ENCODE results near the gene USP40. TPM values are rescaled to one million over a fixed set of nuclear protein-coding genes. Genes with fewer than 3 reads are reported as not detected.

The USP40 gene
- polyA plus RNA-seq, 4 donors: 19.3 to 40.9 (median 30.6) TPM

DNA sequence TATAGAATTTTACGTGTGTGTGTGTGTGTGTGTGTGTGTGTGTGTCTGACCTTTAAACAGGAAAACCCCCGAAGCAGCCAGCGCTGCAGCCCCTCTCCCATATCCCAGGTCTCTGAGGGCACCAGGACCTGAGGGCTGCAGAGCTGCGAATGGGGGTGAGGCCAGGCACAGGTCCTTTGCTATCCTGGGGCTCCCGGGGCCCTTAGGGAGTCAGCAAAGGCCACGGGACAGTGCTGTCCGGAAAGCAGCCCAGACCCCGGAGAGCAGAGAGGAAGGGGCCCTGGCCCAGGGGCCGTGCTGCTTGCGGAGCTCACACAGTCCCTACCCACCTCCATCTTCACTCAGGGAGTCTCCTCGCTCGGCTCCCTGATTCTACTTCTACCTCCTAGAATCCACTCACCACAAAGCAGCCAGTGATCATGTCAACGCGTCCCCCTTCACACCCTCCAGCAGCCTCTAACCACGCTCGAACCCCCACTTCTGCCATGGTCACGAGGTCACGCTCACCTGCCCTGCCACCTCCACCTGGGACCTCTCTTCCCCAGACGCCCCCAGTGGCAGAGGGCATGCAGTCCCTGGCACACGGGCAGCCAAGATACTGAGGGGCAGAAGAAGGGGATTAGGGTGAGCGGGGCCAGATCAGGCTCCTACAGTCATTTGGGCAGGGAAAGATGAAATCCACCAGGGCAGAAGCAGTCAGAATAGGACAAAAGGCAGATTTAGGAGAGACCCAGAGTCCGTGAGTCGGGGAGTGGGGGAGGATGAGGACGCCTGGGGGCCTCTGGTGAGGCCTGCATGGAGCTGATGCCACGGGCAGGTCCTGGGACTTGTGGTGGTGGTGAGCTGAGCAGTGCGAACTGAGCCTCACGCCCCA is 86.7 kb downstream of the USP40 start:
- WGBS, 3 donors: 90 to 93% (median 92%) methylated on average over 24 to 27 of the region's 27 CpGs
- H3K4me1 ChIP-seq (ENCODE audit: control insufficient read depth in 3 of 3, insufficient read depth in 2 of 3, low read depth in 1 of 3, low read length in 2 of 3): no peaks in the 10 kb centered on the region

DNA sequence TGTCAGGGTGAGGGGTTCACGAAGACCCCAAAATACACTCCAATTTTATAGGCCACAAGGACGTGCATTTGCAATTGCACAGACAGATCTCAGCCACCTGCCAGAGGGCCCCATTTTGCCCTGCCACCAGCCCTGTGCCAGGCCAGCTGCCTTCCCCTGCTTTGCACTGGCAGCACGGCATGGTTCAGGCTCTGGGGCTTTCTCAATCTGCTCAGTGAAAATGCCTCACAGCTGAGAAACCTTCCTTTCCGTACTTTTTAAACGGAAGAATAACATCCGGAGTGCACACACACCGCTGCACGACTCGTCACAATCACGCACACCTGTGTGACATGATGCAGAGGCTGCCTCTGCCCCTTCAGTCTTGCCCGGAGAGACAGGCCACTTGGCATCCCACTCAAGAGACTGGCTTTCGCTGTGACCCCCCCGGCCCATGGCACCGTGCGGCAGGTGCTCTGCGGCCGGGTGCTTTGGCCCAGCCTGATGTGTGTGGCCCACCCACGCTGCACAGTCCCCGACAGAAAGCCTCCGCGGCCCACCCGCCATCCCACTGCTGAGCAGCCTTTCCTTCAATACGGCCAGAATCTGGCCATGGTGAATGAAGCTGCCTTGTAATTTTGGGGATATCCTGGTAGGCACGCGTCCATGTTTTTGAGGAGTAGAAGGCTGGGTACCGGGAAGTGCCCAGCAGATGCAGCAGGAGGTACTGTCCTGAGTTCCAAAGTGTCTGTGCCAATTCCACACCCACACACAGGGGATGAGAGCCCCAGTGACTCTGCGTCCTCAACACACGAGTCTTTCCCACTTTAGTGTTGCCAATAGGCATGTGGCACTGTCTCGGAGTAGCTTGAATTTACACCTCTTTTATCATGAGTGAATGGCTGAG is 88.8 kb downstream of the USP40 start:
- no peak overlapping the region for H3K4me3 ChIP-seq (ENCODE audit: low read depth in 1 of 3, low read length in 3 of 3)
- peaks cover 0 to under 1% of the 10 kb centered on the region in 2 donors for H3K9me3 ChIP-seq (ENCODE audit: control insufficient read depth in 2 of 2, insufficient read depth in 1 of 2, low read depth in 1 of 2, low read length in 1 of 2)
- H3K36me3 ChIP-seq (ENCODE audit: control insufficient read depth in 3 of 3, insufficient read depth in 2 of 3, low read depth in 1 of 3, low read length in 3 of 3): peaks cover 0 to 76% (median 11%) of the 10 kb centered on the region in 3 donors
- 92 to 95% (median 94%) methylated on average over 29 of the region's 29 CpGs for WGBS, 3 donors
- H3K4me1 ChIP-seq (ENCODE audit: control insufficient read depth in 3 of 3, insufficient read depth in 2 of 3, low read depth in 1 of 3, low read length in 2 of 3): peaks cover 0 to 3% (median 0%) of the 10 kb centered on the region in 3 donors
- FAIRE-seq: no peak
- H3K27ac ChIP-seq (ENCODE audit: low read depth in 1 of 3, low read length in 2 of 3): no peak overlapping the region
- DNase-seq: no peak
- H3K27me3 ChIP-seq (ENCODE audit: control insufficient read depth in 3 of 3, insufficient read depth in 3 of 3, low read length in 3 of 3): no peaks in the 10 kb centered on the region

More for the DNA sequence above, 86.7 kb downstream of the USP40 start:
- Histone ChIP-seq H3K9me3 (ENCODE audit: control insufficient read depth in 2 of 2, insufficient read depth in 1 of 2, low read depth in 1 of 2, low read length in 1 of 2) (no peaks in the 10 kb centered on the region), H3K36me3 (ENCODE audit: control insufficient read depth in 3 of 3, insufficient read depth in 2 of 3, low read depth in 1 of 3, low read length in 3 of 3) (peaks cover 0 to 71% (median 13%) of the 10 kb centered on the region in 3 donors), H3K27ac (ENCODE audit: low read depth in 1 of 3, low read length in 2 of 3) (no peak overlapping the region), H3K4me3 (ENCODE audit: low read depth in 1 of 3, low read length in 3 of 3) (no peak overlapping the region), H3K27me3 (ENCODE audit: control insufficient read depth in 3 of 3, insufficient read depth in 3 of 3, low read length in 3 of 3) (no peaks in the 10 kb centered on the region)
- DNase-seq (no peak), FAIRE-seq (no peak)

- H3K4me1 ChIP-seq (ENCODE audit: control insufficient read depth in 3 of 3, insufficient read depth in 2 of 3, low read depth in 1 of 3, low read length in 2 of 3): peaks cover 0 to 3% (median 0%) of the 10 kb centered on the region in 3 donors
- no peaks in the 10 kb centered on the region for H3K27me3 ChIP-seq (ENCODE audit: control insufficient read depth in 3 of 3, insufficient read depth in 3 of 3, low read length in 3 of 3)
- DNase-seq (no peak), FAIRE-seq (no peak)
- 92 to 94% (median 93%) methylated on average over 45 of the region's 45 CpGs for WGBS, 3 donors
- peaks cover 0 to 76% (median 8%) of the 10 kb centered on the region in 3 donors for H3K36me3 ChIP-seq (ENCODE audit: control insufficient read depth in 3 of 3, insufficient read depth in 2 of 3, low read depth in 1 of 3, low read length in 3 of 3)
- H3K27ac ChIP-seq (ENCODE audit: low read depth in 1 of 3, low read length in 2 of 3): no peak overlapping the region
- H3K4me3 ChIP-seq (ENCODE audit: low read depth in 1 of 3, low read length in 3 of 3): no peak overlapping the region
- peaks cover 0 to 8% of the 10 kb centered on the region in 2 donors for H3K9me3 ChIP-seq (ENCODE audit: control insufficient read depth in 2 of 2, insufficient read depth in 1 of 2, low read depth in 1 of 2, low read length in 1 of 2)
These were observed 89.7 kb downstream of the USP40 start for GRCh38 chr2:233476651-233477547.

GRCh38 chr2:233476063-233476410 is 90.5 kb downstream of the USP40 start:
- 90 to 96% (median 93%) methylated on average over 14 of the region's 14 CpGs for WGBS, 3 donors
- H3K27ac ChIP-seq (ENCODE audit: low read depth in 1 of 3, low read length in 2 of 3): no peak overlapping the region

DNA sequence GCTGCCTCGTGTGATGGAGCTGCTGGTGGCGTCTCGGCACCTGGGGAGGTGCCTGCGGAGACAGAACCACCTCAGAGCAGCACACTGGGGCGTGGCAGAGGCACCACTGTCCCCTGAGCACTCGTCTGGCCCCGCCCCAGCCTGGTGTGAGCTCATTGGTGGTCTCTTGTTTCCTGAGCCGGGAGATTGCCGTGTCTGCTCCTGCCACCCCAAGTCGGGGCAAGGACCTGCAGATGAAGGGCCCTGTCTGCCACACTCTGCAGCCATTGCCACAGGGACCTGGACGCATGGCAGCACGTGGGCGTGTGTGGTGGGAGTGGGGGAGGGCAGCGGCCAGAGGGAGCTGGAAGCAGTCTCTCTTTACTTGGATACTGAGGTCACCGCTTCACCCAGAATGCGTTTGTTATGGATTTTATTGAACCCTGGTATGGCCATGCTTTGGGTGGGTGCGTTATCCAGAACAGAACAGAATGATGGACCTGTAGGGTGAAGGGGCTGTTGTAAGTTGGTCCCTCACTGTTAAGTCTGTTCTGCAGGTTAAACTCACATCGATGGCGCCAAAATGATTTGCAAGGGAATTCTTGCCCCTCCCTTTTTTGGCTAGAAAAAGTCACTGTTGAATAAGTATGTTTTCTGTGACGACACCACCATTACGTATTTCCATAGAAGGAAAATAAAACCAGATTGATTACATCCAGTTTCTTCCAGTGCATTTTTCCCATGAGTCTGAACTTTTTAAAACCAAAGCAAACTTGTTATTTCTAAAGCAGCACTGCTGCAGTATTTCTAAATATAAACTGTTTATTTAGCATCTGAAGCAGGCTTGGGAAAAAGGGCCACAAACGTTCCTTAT is 92.0 kb downstream of the USP40 start:
- peak in 1 of 2 donors; percentile 15 for DNase-seq
- Histone ChIP-seq H3K27ac (ENCODE audit: low read depth in 1 of 3, low read length in 2 of 3) (peak overlapping the region in 2 of 3 donors; percentile 47 to 73), H3K27me3 (ENCODE audit: control insufficient read depth in 3 of 3, insufficient read depth in 3 of 3, low read length in 3 of 3) (no peaks in the 10 kb centered on the region), H3K4me1 (ENCODE audit: control insufficient read depth in 3 of 3, insufficient read depth in 2 of 3, low read depth in 1 of 3, low read length in 2 of 3) (peaks cover 0 to 7% (median 0%) of the 10 kb centered on the region in 3 donors), H3K36me3 (ENCODE audit: control insufficient read depth in 3 of 3, insufficient read depth in 2 of 3, low read depth in 1 of 3, low read length in 3 of 3) (peaks cover 0 to 75% (median 15%) of the 10 kb centered on the region in 3 donors), H3K9me3 (ENCODE audit: control insufficient read depth in 2 of 2, insufficient read depth in 1 of 2, low read depth in 1 of 2, low read length in 1 of 2) (peaks cover 0 to 8% of the 10 kb centered on the region in 2 donors), H3K4me3 (ENCODE audit: low read depth in 1 of 3, low read length in 3 of 3) (no peak overlapping the region)
- 72 to 87% (median 81%) methylated on average over 22 of the region's 22 CpGs for WGBS, 3 donors
- FAIRE-seq: no peak

More at GRCh38 chr2:233476063-233476410, 90.5 kb downstream of the USP40 start:
- H3K4me1 ChIP-seq (ENCODE audit: control insufficient read depth in 3 of 3, insufficient read depth in 2 of 3, low read depth in 1 of 3, low read length in 2 of 3): peaks cover 0 to 3% (median 0%) of the 10 kb centered on the region in 3 donors
- FAIRE-seq: no peak
- peaks cover 0 to 8% of the 10 kb centered on the region in 2 donors for H3K9me3 ChIP-seq (ENCODE audit: control insufficient read depth in 2 of 2, insufficient read depth in 1 of 2, low read depth in 1 of 2, low read length in 1 of 2)
- H3K36me3 ChIP-seq (ENCODE audit: control insufficient read depth in 3 of 3, insufficient read depth in 2 of 3, low read depth in 1 of 3, low read length in 3 of 3): peaks cover 0 to 76% (median 11%) of the 10 kb centered on the region in 3 donors
- no peaks in the 10 kb centered on the region for H3K27me3 ChIP-seq (ENCODE audit: control insufficient read depth in 3 of 3, insufficient read depth in 3 of 3, low read length in 3 of 3)
- DNase-seq: no peak
- H3K4me3 ChIP-seq (ENCODE audit: low read depth in 1 of 3, low read length in 3 of 3): no peak overlapping the region

GRCh38 chr2:233473878-233474277 is 92.7 kb downstream of the USP40 start:
- Histone ChIP-seq H3K4me1 (ENCODE audit: control insufficient read depth in 3 of 3, insufficient read depth in 2 of 3, low read depth in 1 of 3, low read length in 2 of 3) (peaks cover 0 to 7% (median 0%) of the 10 kb centered on the region in 3 donors), H3K36me3 (ENCODE audit: control insufficient read depth in 3 of 3, insufficient read depth in 2 of 3, low read depth in 1 of 3, low read length in 3 of 3) (peaks cover under 1 to 76% (median 22%) of the 10 kb centered on the region in 3 donors), H3K27ac (ENCODE audit: low read depth in 1 of 3, low read length in 2 of 3) (peak overlapping the region in 1 of 3 donors; percentile 73), H3K27me3 (ENCODE audit: control insufficient read depth in 3 of 3, insufficient read depth in 3 of 3, low read length in 3 of 3) (no peaks in the 10 kb centered on the region), H3K4me3 (ENCODE audit: low read depth in 1 of 3, low read length in 3 of 3) (no peak overlapping the region), H3K9me3 (ENCODE audit: control insufficient read depth in 2 of 2, insufficient read depth in 1 of 2, low read depth in 1 of 2, low read length in 1 of 2) (peaks cover 0 to 8% of the 10 kb centered on the region in 2 donors)
- DNase-seq (no peak), FAIRE-seq (no peak)
- 91 to 95% (median 92%) methylated on average over 10 of the region's 10 CpGs for WGBS, 3 donors

GRCh38 chr2:233473386-233473791 is 93.2 kb downstream of the USP40 start:
- Histone ChIP-seq H3K27me3 (ENCODE audit: control insufficient read depth in 3 of 3, insufficient read depth in 3 of 3, low read length in 3 of 3) (no peaks in the 10 kb centered on the region), H3K4me1 (ENCODE audit: control insufficient read depth in 3 of 3, insufficient read depth in 2 of 3, low read depth in 1 of 3, low read length in 2 of 3) (peaks cover 0 to 7% (median 0%) of the 10 kb centered on the region in 3 donors), H3K36me3 (ENCODE audit: control insufficient read depth in 3 of 3, insufficient read depth in 2 of 3, low read depth in 1 of 3, low read length in 3 of 3) (peaks cover 2 to 78% (median 27%) of the 10 kb centered on the region in 3 donors), H3K9me3 (ENCODE audit: control insufficient read depth in 2 of 2, insufficient read depth in 1 of 2, low read depth in 1 of 2, low read length in 1 of 2) (peaks cover 0 to 8% of the 10 kb centered on the region in 2 donors), H3K27ac (ENCODE audit: low read depth in 1 of 3, low read length in 2 of 3) (no peak overlapping the region), H3K4me3 (ENCODE audit: low read depth in 1 of 3, low read length in 3 of 3) (no peak overlapping the region)
- WGBS, 3 donors: 94 to 96% (median 95%) methylated on average over 17 to 19 of the region's 19 CpGs
- DNase-seq: no peak
- FAIRE-seq: no peak
